Testis (tissue), 3 donors: ENCODE measurements around the gene ATL1. TPM values are rescaled to one million over a fixed set of nuclear protein-coding genes. Genes with fewer than 3 reads are reported as not detected.
"Not testable (repeated sequence)": the region's sequence is repeated elsewhere in the genome, so short reads cannot be mapped to it uniquely, and the experiment has no call there.

Experiments used
- DNase-seq: peaks from one replicate; pipeline ENCODE4 v3.0.0-alpha.2; 2019
- H3K27ac ChIP-seq, 2 donors: fragments of 200-600 bp; sonication (generic); one replicate each; pipeline ENCODE4 v1.5.1; 2019
- H3K27me3 ChIP-seq: fragments of 200-600 bp; sonication (generic); one replicate; pipeline ENCODE4 v1.5.1; 2019
- H3K36me3 ChIP-seq: fragments of 200-600 bp; sonication (generic); one replicate; pipeline ENCODE4 v1.5.1; 2017; ENCODE audit warnings: low read depth; ENCODE audit errors: missing control alignments
- H3K4me1 ChIP-seq: fragments of 200-600 bp; sonication (generic); one replicate; pipeline ENCODE4 v1.5.1; 2019
- H3K4me3 ChIP-seq, 2 donors: fragments of 200-600 bp; sonication (generic); one replicate each; pipeline ENCODE4 v1.5.1; 2017 to 2019
- H3K9me3 ChIP-seq: fragments of 200-600 bp; sonication (generic); one replicate; pipeline ENCODE4 v1.5.1; 2017
- CTCF ChIP-seq, 3 experiments: fragments of 450-650 bp in 2 of 3; fragments of 200-600 bp in 1 of 3; sonication (generic) in 1 of 3; IDR thresholded peaks; one replicate each; pipeline ENCODE4 v1.5.1; 2016 to 2019; ENCODE audit warnings: antibody characterized with exemption in 3 of 3, mild to moderate bottlenecking in 2 of 3, moderate library complexity in 1 of 3
- POLR2A ChIP-seq: fragments of 450-650 bp; IDR thresholded peaks from one replicate; pipeline ENCODE4 v1.6.1; 2017; ENCODE audit warnings: antibody characterized with exemption, mild to moderate bottlenecking, moderate library complexity
- WGBS, 2 donors: methylation state at CpG; one replicate each; pipeline ENCODE4 v1.1.5; 2018; 5-methylcytosine and 5-hydroxymethylcytosine counted together
- intact Hi-C: fragments of 100-400 bp; cut with DNase I; formaldehyde crosslinking; loops from one replicate; pipeline ENCODE4 v1.15.1; 2023; ENCODE audit warnings: low total_unique reads
- polyA plus RNA-seq: library from polyadenylated mRNA; stranded (reverse); fragments of 350-450 nt; fragmentation: Illumina TruSeq; extraction: RNeasy Lipid Tissue Mini Kit (QIAGEN cat#74804); gene quantifications from one replicate; pipeline ENCODE4 v1.2.3, GENCODE V29; 2014; ENCODE audit warnings: low read depth, low replicate concordance; ENCODE audit not compliant: insufficient read depth
- total RNA-seq, 2 donors: library from RNA; depleted of rRNA; stranded (reverse); fragments of >200 nt; gene quantifications; one replicate each; pipeline ENCODE4 v1.2.3, GENCODE V29; 2016

ATL1 gene
- total and polyA plus RNA-seq, 3 donors from 2014 or later = 10.0 to 25.1 (median 14.4) TPM

- no peak for TF ChIP-seq CTCF (IDR thresholded peaks at IDR 0.05)
- TF ChIP-seq POLR2A = no peak
- Histone ChIP-seq H3K9me3 (no peaks in the 10 kb centered on the region), H3K4me1 (no peaks in the 10 kb centered on the region), H3K36me3 (no peaks in the 10 kb centered on the region), H3K4me3 (no peak overlapping the region), H3K27me3 (no peaks in the 10 kb centered on the region), H3K27ac (no peak overlapping the region)
- no peak for DNase-seq
- WGBS, 2 donors = 72 to 83% methylated on average over 4 of the region's 4 CpGs
- intact Hi-C loops = no loop called here
Observed at GRCh38 chr14:50620341-50620740, 60.4 kb downstream of the ATL1 start.

GRCh38 chr14:50622978-50623377 is 63.0 kb downstream of the ATL1 start:
- H3K4me3 ChIP-seq = no peak overlapping the region
- H3K27ac ChIP-seq = no peak overlapping the region
- H3K36me3 ChIP-seq = no peaks in the 10 kb centered on the region
- no peaks in the 10 kb centered on the region for H3K9me3 ChIP-seq
- DNase-seq = no peak
- intact Hi-C loops = no loop called here
- no peaks in the 10 kb centered on the region for H3K27me3 ChIP-seq
- no peaks in the 10 kb centered on the region for H3K4me1 ChIP-seq
- TF ChIP-seq POLR2A = no peak
- TF ChIP-seq CTCF (IDR thresholded peaks at IDR 0.05) = no peak
- WGBS, 2 donors = 56 to 63% methylated on average over 1 of the region's 1 CpG

GRCh38 chr14:50624447-50624846 is 64.5 kb downstream of the ATL1 start:
- H3K4me3 ChIP-seq = no peak overlapping the region
- H3K4me1 ChIP-seq = no peaks in the 10 kb centered on the region
- no peaks in the 10 kb centered on the region for H3K36me3 ChIP-seq
- intact Hi-C loops = no loop called here
- no peak for DNase-seq
- no peaks in the 10 kb centered on the region for H3K27me3 ChIP-seq
- TF ChIP-seq POLR2A (no peak), CTCF (IDR thresholded peaks at IDR 0.05) (no peak)
- WGBS, 2 donors = 93 to 96% methylated on average over 1 of the region's 1 CpG
- no peak overlapping the region for H3K27ac ChIP-seq
- no peaks in the 10 kb centered on the region for H3K9me3 ChIP-seq

GRCh38 chr14:50624947-50625346 is 65.0 kb downstream of the ATL1 start:
- H3K36me3 ChIP-seq, H3K9me3 ChIP-seq, H3K4me1 ChIP-seq, DNase-seq, H3K4me3 ChIP-seq, H3K27me3 ChIP-seq, H3K27ac ChIP-seq, intact Hi-C loops: not testable (repeated sequence)
- 90 to 96% methylated on average over 4 of the region's 4 CpGs for WGBS, 2 donors

GRCh38 chr14:50631408-50631821 is 71.5 kb downstream of the ATL1 start:
- H3K4me1 ChIP-seq = no peaks in the 10 kb centered on the region
- no peaks in the 10 kb centered on the region for H3K9me3 ChIP-seq
- intact Hi-C loops = no loop called here
- no peaks in the 10 kb centered on the region for H3K27me3 ChIP-seq
- TF ChIP-seq CTCF (IDR thresholded peaks at IDR 0.05) (no peak), POLR2A (no peak)
- no peak for DNase-seq
- no peaks in the 10 kb centered on the region for H3K36me3 ChIP-seq
- H3K4me3 ChIP-seq = no peak overlapping the region
- 89 to 96% methylated on average over 4 of the region's 4 CpGs for WGBS, 2 donors
- no peak overlapping the region for H3K27ac ChIP-seq
